Stimulated activated CD4-positive, alpha-beta T cell treated with anti-CD3 and anti-CD28 coated beads, Interleukin-1b, Interleukin-23, amount 100 ng/mL, for 4 hours (primary cell): ENCODE data around the gene PIGR.

ENCODE experiments used
- DNase-seq, 2 donors: peaks; one replicate each; pipeline ENCODE4 v3.0.0-alpha.2; 2020; ENCODE audit warnings: low read depth in 2 of 2

The PIGR gene

GRCh38 chr1:206960676-206961386 lies 14.6 kb upstream of the PIGR start:
- DNase-seq: no peak

DNA sequence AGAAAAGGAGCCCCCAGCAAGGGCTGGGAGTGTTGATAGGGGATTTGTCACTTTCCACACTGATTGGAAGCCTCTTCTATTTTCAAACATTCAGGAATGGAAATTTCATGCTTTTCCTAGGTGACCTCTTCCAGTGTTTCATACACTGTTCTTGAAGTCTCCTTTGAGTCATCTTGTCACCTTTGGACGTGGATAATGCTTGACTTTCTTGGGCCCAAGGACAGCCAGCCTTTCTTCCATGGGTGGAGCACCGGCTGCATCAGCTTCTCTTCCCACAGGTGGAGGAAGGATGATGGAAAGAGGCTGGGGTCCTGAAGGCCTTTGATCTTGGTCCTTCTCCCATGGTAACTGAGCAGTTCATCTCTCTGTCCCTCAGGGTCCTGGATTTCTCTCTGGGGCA lies 11.9 kb upstream of the PIGR start:
- DNase-seq: no peak

DNA sequence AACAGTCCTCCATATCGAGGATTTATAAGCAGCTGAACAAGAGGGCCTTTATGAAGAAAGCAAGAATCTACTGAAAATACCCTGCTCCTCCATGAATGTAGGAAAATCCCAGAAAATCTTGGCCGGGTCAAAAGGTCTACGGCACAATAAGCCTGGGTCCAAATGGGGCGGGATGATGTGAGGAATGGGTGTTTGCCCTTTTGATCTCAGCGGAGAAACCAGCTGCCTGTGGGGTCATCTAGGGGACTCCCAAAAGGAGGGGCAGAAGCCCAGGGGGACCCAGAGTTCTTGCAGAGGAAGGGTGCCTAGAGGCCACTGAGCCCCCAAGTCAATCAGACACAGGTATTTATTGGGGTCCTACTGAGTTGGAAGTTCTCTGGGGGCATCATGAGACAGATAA lies 11.4 kb upstream of the PIGR start:
- DNase-seq: no peak

DNA sequence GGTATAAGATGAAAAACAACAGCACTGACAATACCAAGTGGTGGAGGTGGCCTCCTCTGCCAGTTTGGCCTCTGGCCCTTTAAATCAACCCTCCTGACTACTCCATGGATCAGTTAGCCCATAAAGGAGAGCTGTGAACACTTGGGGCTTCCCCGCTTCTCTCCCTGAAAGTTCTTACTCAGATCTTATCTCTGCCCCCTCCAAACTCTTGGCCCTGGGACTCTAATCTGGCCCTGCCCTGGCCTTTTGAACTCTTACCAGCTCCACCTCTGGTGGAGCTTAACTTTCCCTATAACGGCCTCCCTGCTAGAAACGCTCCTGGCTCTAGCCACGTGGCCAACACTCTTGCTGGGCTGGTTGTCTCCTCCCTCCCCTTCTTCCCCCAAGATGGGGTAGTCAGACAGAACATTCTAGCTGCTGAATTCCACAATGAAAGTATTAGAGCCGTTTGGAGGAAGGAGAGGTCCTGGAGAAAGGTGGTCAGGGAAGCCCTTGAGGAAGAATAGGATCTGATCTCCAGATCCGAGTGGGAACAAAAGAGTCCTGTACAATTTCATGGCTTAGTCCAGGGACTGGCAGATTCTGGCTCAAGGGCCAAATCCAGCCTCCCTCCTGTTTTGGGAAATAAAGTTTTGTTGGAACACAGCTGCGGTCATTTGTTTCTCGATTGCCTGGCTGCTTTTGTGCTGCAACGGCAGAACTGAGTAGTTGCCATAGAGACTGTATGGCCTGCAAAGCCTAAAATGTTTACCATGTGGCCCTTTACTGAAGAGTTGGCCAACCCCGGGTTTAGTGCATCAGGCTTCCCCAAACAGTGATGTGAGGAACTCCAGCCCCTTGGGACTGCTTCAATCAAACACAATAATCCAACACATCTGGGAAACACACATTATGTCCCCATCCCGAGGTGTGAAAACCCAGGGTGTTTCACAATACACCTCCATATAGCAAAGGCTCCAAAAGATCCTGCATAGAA lies 9.5 kb upstream of the PIGR start:
- no peak for DNase-seq

DNA sequence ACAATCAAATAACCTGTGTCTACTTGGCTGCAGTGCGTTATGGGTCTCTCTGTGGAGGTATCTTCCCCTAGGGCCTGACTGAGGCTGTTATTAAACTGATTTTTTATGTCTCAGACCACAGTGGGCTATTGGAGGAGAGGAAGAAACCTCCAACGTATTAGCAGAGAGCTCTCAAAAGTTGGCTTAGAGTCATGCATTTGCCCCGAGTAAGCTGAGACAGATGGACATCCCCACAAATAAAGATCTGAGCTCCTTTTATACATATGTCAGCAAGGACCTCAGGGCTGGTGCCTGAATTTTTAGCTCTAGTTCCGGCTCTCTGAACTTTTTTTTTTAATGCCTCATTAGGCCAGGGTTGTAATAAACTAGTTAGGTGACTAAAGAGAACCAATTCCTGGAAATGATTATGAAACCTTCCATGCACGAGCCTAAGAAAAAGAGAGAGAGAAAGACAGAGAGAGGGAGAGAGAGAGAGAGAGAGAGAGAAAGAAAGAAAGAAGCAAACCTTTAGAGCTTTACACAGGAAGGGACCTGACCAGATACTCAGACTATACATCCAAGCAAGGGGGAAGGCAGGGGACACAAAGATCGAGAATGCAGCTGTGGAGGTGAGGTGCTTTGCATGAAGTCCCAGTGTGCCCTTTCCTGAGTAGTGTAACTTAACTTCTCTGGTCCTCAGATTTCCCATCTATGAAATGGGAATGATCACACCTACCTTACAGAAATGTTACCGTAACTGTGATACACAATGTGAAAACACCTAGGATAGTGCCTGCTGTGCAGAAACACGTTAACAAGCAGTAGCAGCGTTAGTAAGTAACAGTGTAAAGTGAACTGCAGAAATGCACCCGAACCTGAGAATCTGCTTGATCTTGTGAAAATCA lies 8.4 kb upstream of the PIGR start:
- no peak for DNase-seq

GRCh38 chr1:206953626-206954025 lies 7.4 kb upstream of the PIGR start:
- DNase-seq: no peak

DNA sequence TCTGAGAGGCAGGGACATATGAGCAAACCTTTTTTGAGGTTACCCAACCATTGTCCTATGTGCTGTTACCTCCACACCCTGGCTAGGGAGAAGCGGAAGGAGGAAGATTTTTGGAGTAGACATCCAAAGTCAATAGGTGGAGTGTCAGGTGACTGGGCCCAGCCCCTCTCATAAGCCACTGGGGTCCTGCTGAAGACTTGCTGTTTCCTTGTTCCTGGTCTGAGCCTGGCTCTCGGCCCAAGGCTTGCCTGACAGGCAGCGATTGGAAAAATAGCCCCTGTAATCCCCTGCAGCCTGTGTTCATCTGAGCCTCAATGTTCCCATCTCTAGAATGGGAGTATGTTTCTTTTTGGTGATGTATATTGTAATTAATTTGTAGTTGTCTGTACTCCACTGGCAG lies 6.9 kb upstream of the PIGR start:
- DNase-seq: no peak

DNA sequence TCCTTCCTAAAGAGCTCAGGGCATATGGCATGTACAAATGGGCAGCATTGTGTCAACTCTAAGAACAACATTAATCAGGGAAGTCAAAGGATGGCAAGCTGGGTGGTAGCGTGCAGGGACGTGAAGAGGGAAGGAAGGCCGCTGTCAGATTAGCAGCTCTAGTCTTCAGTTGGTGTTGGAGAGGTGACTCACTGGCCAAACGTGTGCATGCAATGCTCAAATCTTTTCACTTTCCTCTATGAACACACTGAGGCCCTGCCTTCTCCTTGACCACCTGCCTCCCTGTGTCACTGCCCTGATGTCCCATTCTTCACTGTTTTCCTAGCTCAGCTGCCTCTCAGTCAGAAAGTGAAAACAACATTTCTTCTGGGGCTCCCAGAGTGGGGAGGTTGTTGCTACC lies 5.9 kb upstream of the PIGR start:
- no peak for DNase-seq

- no peak for DNase-seq
Measured at GRCh38 chr1:206951318-206952100, 5.2 kb upstream of the PIGR start.

DNA sequence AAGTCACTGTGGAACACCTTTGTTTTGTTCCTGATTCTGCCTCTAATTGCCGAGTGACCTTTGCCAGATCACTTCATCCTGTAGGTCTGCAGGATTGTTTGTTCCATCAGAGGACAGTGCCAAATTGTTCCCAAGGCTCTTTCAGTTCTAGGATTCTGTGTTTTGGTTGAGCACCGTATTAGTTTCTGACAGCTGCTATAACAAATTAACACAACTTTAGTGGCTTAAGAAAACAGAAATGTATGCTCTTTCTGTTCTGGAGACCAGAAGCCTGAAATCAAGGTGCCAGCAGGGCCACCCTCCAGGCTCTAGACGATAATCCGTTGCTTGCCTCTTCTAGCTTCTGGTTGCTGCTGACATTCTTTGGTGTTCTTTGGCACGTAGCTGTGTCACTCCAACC lies 3.4 kb upstream of the PIGR start:
- no peak for DNase-seq

- DNase-seq: no peak
Measured at GRCh38 chr1:206949208-206949607, 2.9 kb upstream of the PIGR start.

DNA sequence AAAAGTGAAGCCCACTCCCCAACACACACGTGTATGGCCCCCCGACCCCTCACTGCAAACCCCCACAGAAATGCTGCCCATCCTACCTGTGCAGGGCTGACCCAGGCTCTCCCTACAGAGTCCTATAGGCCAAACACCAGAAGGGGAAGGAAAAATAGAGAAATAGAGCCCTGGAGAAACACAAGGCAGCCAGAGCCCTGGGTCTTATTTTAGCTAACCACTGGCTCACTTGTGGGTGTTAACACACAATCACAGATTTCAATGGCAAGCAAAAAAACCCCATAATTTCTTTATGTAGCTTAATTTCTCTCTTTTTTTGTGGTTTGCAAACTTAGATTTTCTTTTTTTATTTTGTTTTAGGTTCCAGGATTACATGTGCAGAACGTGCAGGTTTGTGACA lies 989 bp upstream of the PIGR start:
- DNase-seq: no peak

GRCh38 chr1:206945779-206946178 lies 487 bp downstream of the PIGR start:
- DNase-seq: no peak

DNA sequence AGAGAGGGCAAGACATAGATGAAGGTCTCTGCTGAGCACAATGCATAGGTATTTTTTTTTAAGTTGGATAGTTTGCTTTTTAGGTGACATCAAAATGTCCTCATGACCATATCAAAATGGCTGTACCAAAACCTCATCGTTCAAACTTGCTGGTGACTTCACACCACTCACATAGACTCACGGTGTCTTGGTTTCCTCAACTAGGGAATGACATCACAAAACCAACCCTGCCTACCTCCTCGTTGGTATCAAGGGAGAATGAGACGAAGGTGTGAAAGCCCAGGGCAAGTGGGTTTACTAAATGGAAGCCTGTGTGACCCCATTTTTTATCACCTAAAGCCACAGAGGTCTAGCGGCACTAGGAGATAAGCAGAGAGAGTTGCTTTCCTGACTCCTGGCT lies 1.6 kb downstream of the PIGR start:
- DNase-seq: no peak

GRCh38 chr1:206941766-206942418 lies 4.4 kb downstream of the PIGR start:
- DNase-seq: no peak

GRCh38 chr1:206940588-206940936 lies 5.7 kb downstream of the PIGR start:
- DNase-seq: no peak

- DNase-seq: no peak
Measured at GRCh38 chr1:206939841-206940587, 6.3 kb downstream of the PIGR start.

GRCh38 chr1:206939131-206939530 lies 7.1 kb downstream of the PIGR start:
- DNase-seq: no peak

GRCh38 chr1:206937425-206937824 lies 8.8 kb downstream of the PIGR start:
- no peak for DNase-seq

- DNase-seq: peak in 1 of 2 donors; percentile 36
Measured at GRCh38 chr1:206935491-206936067, 10.7 kb downstream of the PIGR start.
